GM18505 (cell line): ENCODE measurements around the gene VAV3.

Experiments
- ATAC-seq: cut with Tn5 transposase; IDR thresholded peaks from one replicate; pipeline ENCODE4 v1.9.1; 2021; ENCODE audit not compliant: unreplicated experiment
- POLR2A ChIP-seq: IDR thresholded peaks from 4 replicates; pipeline ENCODE4 v1.6.1; 2011; ENCODE audit warnings: borderline replicate concordance; ENCODE audit not compliant: insufficient read depth, insufficient read length; ENCODE audit errors: extremely low read depth

The VAV3 gene

GRCh38 chr1:107523061-107523460, 441.9 kb downstream of the VAV3 start:
- no peak for ATAC-seq
- TF ChIP-seq POLR2A = no peak
